ENCODE data around the gene KRT28. TPM values are rescaled to one million over a fixed set of nuclear protein-coding genes. Genes with fewer than 3 reads are reported as not detected.

KRT28 gene
- total RNA-seq, 4 donors from 2014 or later: not detected

GRCh38 chr17:40800381-40800780 is 622 bp upstream of the KRT28 start:
- ATAC-seq (ENCODE audit: low FRiP score) (no peak), DNase-seq (ENCODE audit: low spot score) (no peak)
- TF ChIP-seq CTCF (IDR thresholded peaks at IDR 0.05): no peak

- TF ChIP-seq CTCF (IDR thresholded peaks at IDR 0.05): no peak
- ATAC-seq (ENCODE audit: low FRiP score) (no peak), DNase-seq (ENCODE audit: low spot score) (no peak)
These were observed 2.9 kb downstream of the KRT28 start for GRCh38 chr17:40796846-40797245.

GRCh38 chr17:40795019-40795667 is 4.6 kb downstream of the KRT28 start:
- TF ChIP-seq CTCF (IDR thresholded peaks at IDR 0.05): no peak
- DNase-seq (ENCODE audit: low spot score) (no peak), ATAC-seq (ENCODE audit: low FRiP score) (no peak)

- DNase-seq (ENCODE audit: low spot score) (no peak), ATAC-seq (ENCODE audit: low FRiP score) (no peak)
- no peak for TF ChIP-seq CTCF (IDR thresholded peaks at IDR 0.05)
These were observed 5.3 kb downstream of the KRT28 start for GRCh38 chr17:40794466-40794865.

GRCh38 chr17:40793832-40794231 is 5.9 kb downstream of the KRT28 start:
- TF ChIP-seq CTCF (IDR thresholded peaks at IDR 0.05): no peak
- DNase-seq (ENCODE audit: low spot score) (no peak), ATAC-seq (ENCODE audit: low FRiP score) (no peak)

- no peak for ATAC-seq (ENCODE audit: low FRiP score)
- no peak for TF ChIP-seq CTCF (IDR thresholded peaks at IDR 0.05)
- no peak for DNase-seq (ENCODE audit: low spot score)
These were observed 7.8 kb downstream of the KRT28 start for GRCh38 chr17:40791787-40792436.

GRCh38 chr17:40791111-40791510 is 8.6 kb downstream of the KRT28 start:
- no peak for TF ChIP-seq CTCF (IDR thresholded peaks at IDR 0.05)
- ATAC-seq (ENCODE audit: low FRiP score) (no peak), DNase-seq (ENCODE audit: low spot score) (no peak)

Data from omental fat pad (tissue), 4 donors.